A172 (cell line): ENCODE data around the gene MYBBP1A. TPM values are rescaled to one million over a fixed set of nuclear protein-coding genes. Genes with fewer than 3 reads are reported as not detected.

Source experiments
- DNase-seq: peaks from one replicate; pipeline ENCODE4 v3.0.0-alpha.2; 2015; ENCODE audit warnings: low spot score
- total RNA-seq: library from RNA; depleted of rRNA; stranded (reverse); fragments of >200 nt; shearing (Covaris generic); gene quantifications from 2 replicates; pipeline ENCODE4 v1.2.3, GENCODE V29; 2014

MYBBP1A gene
- total RNA-seq, 1 experiment from 2014 or later = 63.5 TPM

DNA sequence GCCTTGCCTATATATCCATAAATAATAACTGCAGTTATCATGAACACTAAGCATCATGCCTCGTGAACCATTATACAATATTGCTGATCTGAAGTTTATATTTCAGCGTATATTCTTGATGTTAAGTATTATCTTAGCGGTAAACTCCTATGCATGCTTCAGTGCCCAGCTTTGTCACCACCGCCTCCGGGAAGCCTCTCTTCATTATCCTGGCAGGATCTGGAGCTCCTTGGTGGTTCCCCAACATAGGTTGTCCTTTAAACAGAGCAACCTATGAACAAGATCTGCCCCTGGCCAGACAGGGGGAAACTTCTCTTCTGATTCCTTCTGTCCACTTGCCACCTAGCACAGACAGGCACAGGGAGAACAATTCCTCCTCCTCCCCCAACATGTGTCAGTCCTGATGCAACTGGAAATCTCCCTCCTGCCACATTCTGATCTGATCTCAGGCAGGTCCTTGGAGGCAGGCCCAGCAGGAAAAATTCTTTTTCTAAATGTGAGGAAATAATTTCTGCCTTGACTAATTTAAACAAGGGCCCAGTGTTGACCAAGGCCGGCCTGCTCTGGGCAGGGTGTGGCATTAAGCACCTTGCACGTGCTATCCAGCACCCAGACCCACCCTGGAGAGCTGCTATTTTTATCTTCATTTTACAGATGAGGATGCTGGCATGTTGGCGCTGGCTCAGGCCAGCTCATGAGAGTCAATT lies 34.1 kb downstream of the MYBBP1A start:
- peak; percentile 78 for DNase-seq

DNA sequence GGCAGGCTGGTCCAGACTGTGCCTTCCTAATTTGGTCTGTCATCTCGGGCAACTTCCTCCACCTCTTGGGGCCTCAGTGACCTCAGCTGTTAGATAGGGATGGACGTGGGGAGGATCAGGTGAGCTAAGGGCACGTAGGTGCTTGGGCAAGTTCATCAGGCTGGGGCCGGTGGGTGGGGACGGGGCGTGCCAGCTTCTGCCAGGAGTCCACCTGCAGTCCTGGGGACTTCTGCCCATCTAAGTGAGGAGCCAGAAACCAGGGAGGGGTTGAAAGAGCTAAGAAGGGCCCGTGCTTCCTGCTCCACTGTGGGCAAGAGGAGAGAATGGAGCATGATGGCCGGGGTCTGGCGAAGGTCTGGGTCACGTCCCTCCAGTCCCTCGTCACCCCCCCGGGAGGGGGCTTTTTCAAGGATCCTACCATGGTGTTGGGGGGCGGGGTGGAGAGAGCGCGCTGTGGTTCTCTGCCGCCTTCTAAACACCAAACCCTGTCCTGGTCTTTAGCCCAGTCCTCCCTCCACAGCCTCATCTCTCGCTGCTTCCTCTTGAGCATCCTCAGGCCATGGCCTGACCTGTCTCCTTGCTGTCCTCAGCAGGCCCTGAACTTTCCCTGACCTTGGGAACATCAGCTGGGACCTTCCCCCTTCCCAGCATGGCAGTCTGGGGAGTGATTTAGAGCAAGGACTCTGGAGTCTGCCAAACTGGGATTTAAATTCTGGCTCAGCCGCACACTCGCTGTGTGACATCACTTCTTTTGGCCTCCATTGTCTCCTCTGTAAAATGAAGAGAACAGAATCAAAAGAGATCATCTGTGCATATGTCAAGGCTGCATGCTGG lies 34.9 kb downstream of the MYBBP1A start:
- DNase-seq = peak; percentile 17

DNA sequence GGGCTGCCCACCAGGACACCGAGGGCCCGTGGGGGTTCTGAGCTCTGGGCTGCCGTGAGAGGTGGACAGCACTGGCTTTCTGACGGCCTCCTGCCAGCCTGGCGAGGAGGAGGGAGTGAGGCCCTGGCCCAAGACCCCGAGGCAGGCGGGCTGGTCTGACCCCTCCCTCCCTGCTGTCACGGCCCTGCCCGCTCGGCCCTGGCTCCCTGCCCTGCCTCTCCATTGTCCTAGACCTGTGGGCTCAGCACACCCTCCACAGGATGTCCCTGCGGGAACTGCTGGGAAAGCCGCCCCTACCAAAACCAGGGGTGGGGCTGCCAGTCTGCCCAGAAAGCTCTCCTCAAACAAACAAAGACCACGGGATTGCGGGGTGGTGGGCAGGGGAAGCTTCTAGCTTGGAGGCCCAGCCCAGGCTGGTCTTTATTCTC lies 35.8 kb downstream of the MYBBP1A start:
- no peak for DNase-seq

DNA sequence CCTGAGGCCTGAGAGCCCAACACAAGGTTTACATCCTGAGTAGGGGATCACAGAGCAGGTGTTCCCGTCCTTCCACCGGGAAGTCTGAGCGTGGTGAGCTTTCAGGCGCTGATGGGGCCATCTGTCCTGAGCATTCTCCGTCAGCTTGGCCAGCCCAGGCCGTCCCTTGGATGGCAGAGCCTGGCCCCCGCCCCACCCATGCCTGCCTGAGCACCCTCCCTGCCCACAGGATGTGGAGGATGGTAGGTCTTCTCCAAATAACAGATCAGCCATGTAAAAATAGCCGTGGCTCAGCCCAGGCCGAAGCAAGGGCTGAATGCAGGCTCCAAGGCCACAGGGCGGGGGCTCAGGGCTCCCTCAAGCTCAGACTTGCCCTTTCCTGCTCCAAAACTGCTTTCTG lies 36.3 kb downstream of the MYBBP1A start:
- no peak for DNase-seq

DNA sequence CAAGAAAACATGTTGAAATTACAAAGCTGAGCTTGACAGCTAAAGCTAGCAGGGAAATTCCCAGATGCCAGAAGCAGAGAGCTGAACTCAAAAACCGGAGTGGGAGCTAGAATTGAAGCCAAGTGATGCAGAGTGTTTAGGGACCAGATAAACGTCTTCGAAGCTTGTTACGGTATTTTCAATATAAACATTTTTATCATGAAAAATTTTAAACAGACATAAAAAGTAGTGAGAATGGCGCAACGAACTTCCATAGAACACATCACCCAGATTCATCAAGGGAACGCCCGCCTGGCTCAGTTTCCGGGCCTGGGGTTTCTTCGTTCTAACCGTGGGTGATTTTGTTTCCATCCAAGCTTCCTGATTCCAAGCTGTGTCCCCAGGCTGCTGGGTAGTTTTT lies 38.4 kb downstream of the MYBBP1A start:
- no peak for DNase-seq

DNA sequence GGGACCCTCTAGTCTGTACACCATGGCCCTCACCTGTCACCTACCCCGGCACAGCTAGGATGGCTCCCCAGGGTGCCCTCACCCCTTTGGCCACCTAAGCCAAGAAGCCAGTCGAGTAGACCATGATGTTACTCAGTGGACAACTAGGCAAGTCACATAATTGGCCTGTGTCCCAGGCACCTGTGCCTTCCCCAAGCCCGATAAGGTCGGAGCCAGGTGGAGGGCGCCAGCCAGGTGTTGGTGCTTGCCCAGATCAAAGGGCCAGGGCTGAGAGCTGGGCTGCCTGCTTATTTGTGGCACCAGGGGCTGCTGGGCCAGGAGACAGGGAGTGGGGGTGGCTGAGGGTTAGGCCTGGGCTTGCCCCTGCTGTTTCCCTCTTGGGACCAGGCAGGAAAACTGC lies 39.7 kb downstream of the MYBBP1A start:
- no peak for DNase-seq

DNA sequence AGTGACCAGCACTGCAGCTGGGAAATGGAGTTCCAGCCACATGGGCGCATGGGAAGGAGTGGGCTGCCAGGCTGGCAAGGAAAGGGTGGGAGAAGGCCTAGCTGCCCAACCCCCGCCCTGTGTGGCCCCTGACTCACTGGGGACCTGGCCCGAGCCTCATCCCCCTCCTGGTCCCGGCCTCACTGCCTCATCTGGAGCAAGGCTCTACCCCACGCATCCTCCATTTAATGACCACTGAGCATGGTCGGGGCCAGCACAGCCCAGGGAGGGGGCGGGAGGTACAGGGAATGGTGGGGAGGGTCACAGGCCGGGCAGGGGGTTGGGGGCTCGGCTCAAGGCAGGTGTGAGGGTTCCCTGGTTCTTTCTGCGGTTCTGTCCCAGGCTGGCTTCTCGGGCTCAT lies 40.4 kb downstream of the MYBBP1A start:
- DNase-seq = no peak

DNA sequence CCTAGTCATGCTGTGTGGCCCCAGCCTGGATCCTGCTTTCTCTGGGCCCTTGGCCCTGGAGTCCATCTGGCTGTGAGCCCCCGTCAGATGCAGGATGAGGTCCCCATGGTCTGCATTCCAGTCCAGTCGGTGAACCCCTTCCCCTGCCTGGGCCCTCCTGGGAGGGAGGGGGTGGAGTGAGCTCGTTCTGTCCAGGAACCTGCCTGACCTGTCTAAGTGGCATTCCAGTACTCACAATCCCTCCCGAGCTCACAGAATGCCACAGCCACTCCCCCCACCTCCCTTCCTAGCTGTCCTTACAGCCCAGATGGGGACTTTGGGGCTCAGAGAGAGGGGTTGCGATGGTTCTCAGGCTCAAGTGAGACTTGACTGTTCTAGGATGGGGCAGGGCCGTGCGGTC lies 41.0 kb downstream of the MYBBP1A start:
- DNase-seq = no peak

DNA sequence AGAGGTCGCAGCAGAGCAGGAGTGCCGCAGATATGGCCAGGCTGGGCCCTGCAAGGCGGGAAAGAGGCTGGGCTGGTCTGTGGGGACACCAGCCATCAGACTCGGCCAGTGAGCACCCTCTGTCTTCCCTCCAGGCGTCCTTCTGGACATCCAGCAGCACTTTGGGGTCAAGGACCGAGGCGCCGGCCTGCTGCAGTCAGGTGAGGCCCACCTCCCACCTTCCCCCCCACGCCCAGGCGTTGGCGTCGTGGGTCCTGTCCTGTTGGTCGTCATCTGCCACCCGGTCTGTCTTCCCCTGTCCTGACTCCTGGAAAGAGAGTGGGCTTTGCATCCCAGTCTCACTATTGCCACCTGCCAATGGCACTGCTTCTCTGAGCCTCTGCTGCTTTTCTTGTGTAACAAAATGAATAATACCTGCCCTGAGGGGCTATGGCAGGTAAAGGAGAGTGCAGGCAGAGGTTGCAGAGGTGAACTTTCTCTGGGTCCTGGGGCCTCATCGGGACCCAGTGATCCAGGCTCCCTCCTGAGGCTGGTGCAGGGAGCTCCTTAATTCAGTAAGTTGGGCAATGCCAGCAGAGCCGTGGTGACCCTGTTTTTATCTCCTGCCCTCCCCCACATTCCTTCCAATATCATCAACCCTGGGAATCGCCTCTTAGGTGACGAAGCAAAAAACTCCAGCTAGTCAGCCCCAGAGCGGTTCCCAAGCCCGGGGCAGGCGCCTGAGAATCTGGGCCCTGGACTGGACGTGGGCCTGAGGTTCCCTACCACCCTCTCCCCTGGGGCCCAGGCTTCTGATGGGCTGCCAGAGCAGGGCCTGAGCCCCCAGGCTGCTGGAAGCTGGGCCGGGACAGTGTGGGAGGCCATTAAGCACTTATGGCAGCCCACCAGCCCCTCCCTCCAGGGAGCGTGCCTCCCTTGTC lies 41.8 kb downstream of the MYBBP1A start:
- no peak for DNase-seq

DNA sequence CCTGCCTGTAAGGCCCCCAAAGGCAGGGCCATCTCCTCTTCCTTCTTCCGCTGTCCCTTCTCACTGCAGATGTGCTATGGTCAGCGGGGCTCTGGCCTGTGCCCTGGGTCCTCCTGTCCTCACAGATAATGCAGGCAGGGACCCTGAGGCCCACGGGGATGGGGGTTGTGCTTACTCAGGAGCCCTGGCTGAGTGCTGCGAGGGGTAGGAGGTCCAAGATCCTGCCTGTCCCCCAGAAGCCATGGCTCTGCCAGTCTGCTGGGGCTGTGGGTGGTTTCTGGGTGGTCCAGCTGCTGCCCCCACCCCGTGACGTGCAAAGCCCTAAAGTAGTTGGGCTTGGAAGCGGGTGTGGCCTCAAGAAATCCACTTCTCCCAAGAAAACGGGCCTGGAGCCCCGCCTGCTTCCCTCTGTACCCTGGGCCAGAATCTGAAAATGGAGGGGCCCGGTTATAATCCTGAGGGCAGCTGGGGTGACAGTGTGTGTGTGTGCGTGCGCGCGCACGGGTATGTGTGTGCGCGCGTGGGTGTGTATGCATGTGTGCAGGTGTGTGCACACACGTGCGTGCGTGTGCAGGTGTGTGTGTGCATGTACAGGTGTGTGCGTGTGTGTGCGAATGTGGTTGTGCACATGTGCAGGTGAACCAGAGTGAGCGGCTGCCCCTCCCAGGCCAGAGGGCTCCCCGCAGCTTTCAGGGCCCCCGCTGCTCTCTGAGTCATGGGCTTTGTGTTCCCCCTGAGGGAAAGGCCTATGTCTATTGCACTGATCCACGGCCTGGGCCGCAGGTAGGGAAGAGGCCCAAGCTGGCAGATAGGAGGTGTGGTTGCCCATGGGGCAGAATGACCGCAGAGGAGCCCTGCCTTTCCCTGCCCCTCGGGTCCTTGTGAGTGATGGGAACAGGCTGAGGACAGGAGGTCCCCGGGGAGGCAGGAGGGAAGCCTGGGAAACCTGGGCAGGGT lies 42.8 kb downstream of the MYBBP1A start:
- DNase-seq = no peak

DNA sequence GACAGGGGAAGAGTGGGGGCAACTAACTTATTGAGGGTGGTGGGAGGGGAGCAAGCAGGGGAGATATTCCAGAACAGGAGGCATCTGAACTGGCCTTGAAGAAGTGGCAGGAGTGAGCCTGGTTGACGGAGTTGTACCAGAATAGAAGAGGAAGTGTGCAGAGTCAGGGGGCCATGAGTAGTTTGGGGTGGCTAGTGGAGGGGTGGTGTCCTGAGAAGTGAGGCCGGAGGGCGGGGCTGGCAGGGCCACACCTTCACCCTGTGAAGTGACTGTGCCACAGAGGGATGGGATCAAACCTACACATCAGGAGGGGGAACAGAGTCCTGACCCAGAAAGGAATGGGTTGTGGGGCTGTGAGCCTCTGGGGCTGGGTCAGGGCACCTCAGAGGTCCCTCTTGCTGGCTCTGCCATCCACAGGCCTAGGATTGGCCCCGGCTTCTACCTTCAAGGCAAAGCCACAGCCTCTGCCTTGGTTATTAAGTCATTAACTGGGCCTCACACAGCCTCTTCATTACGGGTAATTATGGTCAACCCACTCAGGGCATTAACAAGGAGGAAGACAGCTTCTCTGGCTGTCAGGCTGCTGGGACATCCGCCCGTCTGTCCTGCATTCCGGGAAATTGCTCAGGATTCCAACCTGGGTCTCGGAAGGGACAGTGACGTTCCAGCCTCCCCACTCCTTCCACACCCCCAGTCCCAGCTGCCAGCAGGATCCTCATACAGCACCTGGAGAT lies 43.8 kb downstream of the MYBBP1A start:
- no peak for DNase-seq

DNA sequence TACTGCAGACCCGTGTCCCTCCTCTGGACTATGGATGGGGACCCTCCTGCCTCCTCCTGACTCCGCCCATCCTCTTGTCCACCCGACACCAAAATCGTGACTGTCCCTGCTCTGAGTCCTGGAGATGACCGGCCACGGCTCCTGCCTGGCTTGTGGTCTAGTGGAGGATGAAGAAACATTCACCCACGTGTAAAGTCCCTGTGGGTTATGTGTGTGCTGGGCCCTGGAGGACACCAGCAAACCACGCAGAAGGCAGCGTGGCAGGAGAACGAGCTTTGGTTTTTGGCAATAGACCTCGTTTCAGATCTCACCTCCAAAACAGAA lies 44.6 kb downstream of the MYBBP1A start:
- DNase-seq = no peak

DNA sequence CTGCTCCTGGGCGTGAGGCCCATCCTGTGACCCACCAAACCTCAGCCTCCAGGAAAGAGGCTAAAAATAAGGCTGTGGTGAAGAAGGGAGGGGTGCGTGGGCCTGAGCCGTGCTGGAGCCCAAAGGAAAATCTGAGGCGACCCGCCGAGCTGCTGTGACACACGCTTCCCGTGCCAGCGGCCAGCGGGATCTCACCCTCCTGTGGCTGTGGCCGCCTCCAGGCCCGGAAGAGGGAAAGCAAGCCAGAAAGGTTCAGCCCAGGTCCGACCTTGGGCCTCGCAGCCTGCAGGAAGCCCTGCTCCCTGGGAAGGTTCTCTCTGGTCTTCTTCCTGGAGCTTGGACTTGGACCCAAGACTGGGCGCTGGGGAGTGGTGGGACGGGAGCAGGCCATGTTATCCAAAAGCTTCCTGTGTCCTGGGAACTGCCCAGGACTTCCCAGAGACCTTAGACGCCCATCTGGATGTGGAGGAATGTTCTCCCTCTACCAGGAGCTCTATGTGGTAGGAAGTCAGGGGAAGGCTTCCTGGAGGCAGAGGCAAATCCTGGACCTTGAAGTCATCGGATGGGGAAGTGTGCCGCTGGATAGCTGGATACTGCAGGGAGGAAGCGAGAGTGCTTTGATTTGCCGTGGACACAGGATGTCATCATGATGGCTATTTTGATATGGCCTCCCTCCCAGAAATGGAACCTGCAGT lies 45.1 kb downstream of the MYBBP1A start:
- no peak for DNase-seq

DNA sequence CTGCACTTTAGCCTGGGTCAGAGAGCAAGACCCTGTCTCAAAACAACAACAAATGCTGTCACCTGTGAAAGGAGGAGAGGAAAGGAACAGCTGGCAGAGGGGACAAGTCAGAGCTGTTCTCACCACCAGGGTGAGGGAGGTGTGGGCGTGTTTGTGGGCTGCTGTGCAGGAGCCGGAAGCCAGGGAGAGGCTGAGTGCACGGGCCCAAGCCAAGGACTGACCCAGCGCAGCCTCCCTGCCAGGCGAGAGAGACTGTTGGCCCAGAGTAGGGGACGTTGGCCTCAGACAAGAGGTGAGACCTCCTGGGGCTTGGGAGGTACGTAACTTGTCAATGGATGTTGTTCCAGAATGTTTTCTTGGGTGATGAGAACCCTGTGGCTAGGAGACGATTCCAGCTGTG lies 45.8 kb downstream of the MYBBP1A start:
- DNase-seq = no peak

DNA sequence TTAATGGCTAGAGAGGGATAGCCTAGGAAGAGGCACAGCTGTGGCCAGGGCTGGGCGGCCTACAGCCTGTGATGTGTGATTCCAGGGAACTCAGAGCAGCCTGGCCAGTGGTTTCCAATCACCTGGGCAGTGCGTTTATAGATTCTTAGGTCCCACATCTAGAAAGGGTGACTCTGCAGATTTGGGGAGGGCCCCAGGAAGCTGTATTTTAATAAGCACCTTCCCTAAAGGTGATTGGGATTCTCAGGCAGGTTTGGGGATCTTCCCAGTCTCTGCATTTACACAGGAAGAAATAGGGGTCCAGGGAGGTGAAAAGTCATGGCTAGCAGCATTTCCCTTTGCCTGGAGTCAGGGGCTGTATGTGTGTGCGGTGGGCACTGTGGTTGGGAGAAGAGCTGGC lies 47.0 kb downstream of the MYBBP1A start:
- no peak for DNase-seq

DNA sequence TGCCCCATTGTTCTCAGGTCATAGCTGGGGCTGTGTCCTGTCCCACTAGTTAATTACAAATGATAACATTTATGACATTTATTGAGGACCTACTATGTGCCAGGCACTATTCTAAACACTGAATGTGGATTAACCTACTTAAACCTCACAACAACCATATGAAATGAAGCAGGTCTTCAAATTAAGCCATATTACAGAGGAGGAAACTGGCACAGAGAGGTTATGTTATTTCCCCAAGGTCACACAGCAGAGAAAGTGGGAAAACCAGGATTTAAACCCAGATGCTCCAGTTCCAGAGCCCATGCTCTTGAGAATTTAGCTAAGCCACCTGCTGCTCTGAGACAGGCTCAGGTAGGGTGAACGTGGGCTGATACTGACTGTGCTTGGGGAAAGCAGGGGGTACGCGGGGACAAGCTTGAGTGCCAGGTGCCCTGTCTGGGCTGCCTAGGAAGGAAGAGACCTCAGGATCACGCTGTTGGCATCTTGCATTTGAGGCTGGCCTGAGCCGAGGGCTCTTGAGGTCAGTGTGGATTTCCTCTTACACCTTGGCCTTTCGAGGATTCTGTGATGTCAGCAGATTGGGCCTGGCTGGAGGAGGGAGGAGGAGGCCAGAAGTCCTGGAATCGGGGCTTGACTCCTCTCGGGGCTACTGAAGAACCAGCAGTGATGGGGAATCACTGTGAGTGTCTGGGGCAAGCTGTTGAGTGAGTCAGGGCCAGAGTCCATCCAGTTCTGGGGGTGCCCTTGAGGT lies 47.6 kb downstream of the MYBBP1A start:
- no peak for DNase-seq

DNA sequence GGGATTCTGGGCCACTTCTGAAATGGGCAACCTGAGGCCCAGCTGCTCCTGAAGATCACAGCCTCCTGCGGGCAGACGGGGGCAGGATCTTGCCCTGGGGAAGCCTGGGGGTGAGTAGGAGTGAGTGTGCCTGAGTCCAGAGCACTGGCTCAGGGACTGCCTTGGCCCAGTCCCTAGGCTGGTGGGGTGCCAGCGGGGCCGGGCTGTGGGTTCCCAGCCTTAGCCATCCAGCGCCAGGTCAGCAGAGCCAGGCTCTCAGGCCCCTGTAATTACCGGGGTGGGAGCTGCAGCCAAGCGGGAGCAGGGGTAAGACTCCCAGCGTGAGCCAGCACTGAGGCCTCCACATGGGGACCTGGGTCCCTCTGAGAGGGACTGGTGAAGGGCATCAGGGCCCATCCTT lies 48.3 kb downstream of the MYBBP1A start:
- DNase-seq = no peak

DNA sequence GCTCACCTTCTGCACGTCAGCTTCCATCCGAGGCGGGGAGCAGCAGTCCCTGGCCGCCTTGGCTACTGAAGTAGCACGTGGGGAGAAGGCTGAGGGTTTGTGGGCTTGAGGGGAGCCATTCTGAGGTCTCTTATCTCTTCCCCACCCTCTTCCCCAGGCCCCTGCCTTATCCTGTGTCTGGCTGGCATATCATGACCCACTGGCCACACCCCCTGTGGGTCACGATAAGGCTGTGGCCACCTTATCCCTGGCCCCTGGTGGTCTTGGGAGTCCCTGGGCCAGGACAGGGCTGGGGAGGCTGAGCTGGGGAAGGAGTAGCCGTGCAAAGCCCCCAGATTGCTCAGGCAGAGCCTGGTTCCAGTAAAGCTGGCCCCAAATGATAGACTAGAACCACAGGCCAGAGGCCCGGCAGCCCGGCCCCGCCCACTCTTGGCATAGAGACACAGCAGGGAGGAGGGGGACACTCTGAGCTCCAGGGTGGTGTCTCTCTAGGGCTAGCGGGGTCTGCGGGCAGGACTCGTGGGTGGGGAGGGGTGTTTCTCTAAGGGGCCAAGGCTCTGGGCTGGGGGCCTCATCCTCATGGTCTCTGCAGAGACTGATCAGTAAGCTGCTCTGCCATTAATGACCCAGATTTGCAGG lies 48.9 kb downstream of the MYBBP1A start:
- DNase-seq = no peak

DNA sequence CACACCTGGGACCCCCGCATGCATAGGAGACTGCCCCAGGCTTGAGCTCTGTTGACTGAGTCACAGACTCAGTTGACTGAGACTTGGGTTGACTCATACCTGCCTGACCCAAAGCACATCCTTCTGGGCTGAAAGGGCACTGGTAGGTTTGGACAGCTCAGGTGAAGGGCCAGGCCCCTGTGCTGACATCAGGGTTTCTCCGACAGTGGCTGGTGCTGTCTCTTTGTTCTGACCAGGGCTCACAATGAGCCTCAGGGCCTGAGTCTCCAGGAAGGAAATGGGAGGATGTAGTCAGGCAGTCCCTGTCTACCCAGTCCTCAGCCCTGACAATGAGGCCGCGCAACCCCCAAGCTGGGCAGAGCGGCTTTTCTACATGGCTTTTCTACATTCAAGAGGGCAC lies 50.0 kb downstream of the MYBBP1A start:
- DNase-seq = no peak
